IMR-90 (cell line): Measurements from ENCODE around the gene EFNB2. TPM values are rescaled to one million over a fixed set of nuclear protein-coding genes. Genes with fewer than 3 reads are reported as not detected.

ENCODE experiments used
- ATAC-seq: fragments of 200-7000 bp; cut with Tn5 transposase; 2 replicates; pipeline ENCODE4 v1.9.1; 2020; ENCODE audit warnings: low read depth, mild to moderate bottlenecking, moderate library complexity
- BruUV-seq: library from RNA; stranded (reverse); fragments of 400-500 nt; replicated peaks from 2 replicates; lab custom pipeline; 2021; lab: Mats Ljungman, UMichigan
- CTCF ChIA-PET: fragments of 300-600 bp; formaldehyde crosslinking; extraction: SDS; loops from one replicate; lab custom pipeline; 2021; ENCODE audit warnings: antibody characterized with exemption; lab: Yijun Ruan, JAX
- POLR2A ChIA-PET: fragments of 300-600 bp; sonication (Branson Sonifier 250); formaldehyde crosslinking; loops from one replicate; lab custom pipeline; 2022; ENCODE audit warnings: antibody characterized with exemption; ENCODE audit not compliant: unreplicated experiment; lab: Charles Lee
- DNase-seq: peaks from one replicate; pipeline ENCODE4 v3.0.0; 2013
- H2AFZ ChIP-seq: replicated peaks from 2 replicates; pipeline ENCODE3; 2013; ENCODE audit warnings: low read length, mild to moderate bottlenecking; ENCODE audit not compliant: poor library complexity
- H2AK5ac ChIP-seq: 2 replicates; pipeline ENCODE4 v1.6.1; 2013; ENCODE audit warnings: low read depth, low read length, inconsistent platforms
- H2AK9ac ChIP-seq: replicated peaks from 2 replicates; pipeline ENCODE3; 2013; ENCODE audit warnings: mild to moderate bottlenecking, low read depth, low read length, moderate library complexity; ENCODE audit not compliant: poor library complexity
- H2BK120ac ChIP-seq: 2 replicates; pipeline ENCODE4 v1.6.1; 2013; ENCODE audit warnings: low read depth, low read length, inconsistent platforms
- H2BK15ac ChIP-seq: 3 replicates; pipeline ENCODE4 v1.6.1; 2013; ENCODE audit warnings: low read depth, low read length, inconsistent platforms
- H2BK20ac ChIP-seq: 2 replicates; pipeline ENCODE4 v1.6.1; 2013; ENCODE audit warnings: low read depth, mild to moderate bottlenecking, inconsistent platforms, low read length, moderate library complexity
- H2BK5ac ChIP-seq: 2 replicates; pipeline ENCODE4 v1.6.1; 2013; ENCODE audit warnings: mild to moderate bottlenecking, low read depth, low read length, inconsistent platforms; ENCODE audit not compliant: poor library complexity, severe bottlenecking
- H3K14ac ChIP-seq: replicated peaks from 2 replicates; pipeline ENCODE4 v1.6.1; 2013; ENCODE audit warnings: low read depth, low read length, inconsistent platforms
- H3K18ac ChIP-seq: 2 replicates; pipeline ENCODE4 v1.6.1; 2013; ENCODE audit warnings: low read depth, low read length, control low read depth
- H3K23ac ChIP-seq: 2 replicates; pipeline ENCODE4 v1.6.1; 2013; ENCODE audit warnings: low read depth, low read length, inconsistent platforms
- H3K27ac ChIP-seq: 2 replicates; pipeline ENCODE4 v1.5.1; 2013; ENCODE audit warnings: mild to moderate bottlenecking, control low read depth, low read length; ENCODE audit not compliant: insufficient read depth
- H3K27me3 ChIP-seq: 2 replicates; pipeline ENCODE4 v1.6.1; 2013; ENCODE audit warnings: low read length; ENCODE audit not compliant: control insufficient read depth, insufficient read depth
- H3K36me3 ChIP-seq: 2 replicates; pipeline ENCODE4 v1.6.1; 2013; ENCODE audit warnings: low read length, mixed read lengths; ENCODE audit not compliant: control insufficient read depth, insufficient read depth
- H3K4ac ChIP-seq: 2 replicates; pipeline ENCODE4 v1.6.1; 2013; ENCODE audit warnings: low read depth, low read length, inconsistent platforms
- H3K4me1 ChIP-seq: 2 replicates; pipeline ENCODE4 v1.6.1; 2013; ENCODE audit warnings: low read length, mixed read lengths; ENCODE audit not compliant: control insufficient read depth, insufficient read depth
- H3K4me2 ChIP-seq: 2 replicates; pipeline ENCODE4 v1.6.1; 2013; ENCODE audit warnings: low read depth, mild to moderate bottlenecking, control low read depth, low read length, moderate library complexity
- H3K4me3 ChIP-seq: 2 replicates; pipeline ENCODE4 v1.5.1; 2013; ENCODE audit warnings: low read depth, mild to moderate bottlenecking, control low read depth, low read length, moderate library complexity; ENCODE audit not compliant: insufficient read depth
- H3K56ac ChIP-seq: 2 replicates; pipeline ENCODE4 v1.6.1; 2013; ENCODE audit warnings: low read length, inconsistent platforms; ENCODE audit not compliant: insufficient read depth; ENCODE audit errors: extremely low read depth
- H3K79me1 ChIP-seq, 2 experiments: 2 replicates each; pipeline ENCODE4 v1.6.1; 2013; ENCODE audit warnings: low read length in 2 of 2, inconsistent platforms in 1 of 2, low read depth in 1 of 2
- H3K9ac ChIP-seq: 2 replicates; pipeline ENCODE4 v1.6.1; 2013; ENCODE audit warnings: low read depth, low read length, control low read depth
- H3K9me1 ChIP-seq: 2 replicates; pipeline ENCODE4 v1.6.1; 2013; ENCODE audit warnings: low read length, inconsistent platforms; ENCODE audit not compliant: insufficient read depth
- H3K9me3 ChIP-seq: 2 replicates; pipeline ENCODE4 v1.6.1; 2013; ENCODE audit warnings: low read length; ENCODE audit not compliant: control insufficient read depth, insufficient read depth
- H4K20me1 ChIP-seq: 2 replicates; pipeline ENCODE4 v1.6.1; 2013; ENCODE audit warnings: low read length, inconsistent platforms; ENCODE audit not compliant: insufficient read depth
- H4K5ac ChIP-seq: 2 replicates; pipeline ENCODE4 v1.6.1; 2013; ENCODE audit warnings: mild to moderate bottlenecking, low read depth, low read length, control low read depth
- H4K8ac ChIP-seq, 2 experiments: 2 replicates each; pipeline ENCODE4 v1.6.1; 2013; ENCODE audit warnings: low read depth in 2 of 2, low read length in 2 of 2, control low read depth in 1 of 2, inconsistent platforms in 1 of 2
- H4K91ac ChIP-seq: 2 replicates; pipeline ENCODE4 v1.6.1; 2013; ENCODE audit warnings: low read depth, low read length, inconsistent platforms; ENCODE audit not compliant: insufficient read depth
- BHLHE40 ChIP-seq: fragments of 150-350 bp; IDR thresholded peaks from 2 replicates; pipeline ENCODE4 v1.6.1; 2016; ENCODE audit warnings: mild to moderate bottlenecking, low read depth, low read length
- CEBPB ChIP-seq: IDR thresholded peaks from 2 replicates; pipeline ENCODE4 v1.6.1; 2012; ENCODE audit warnings: low read depth, low read length, improper control_type of control experiment
- FOS ChIP-seq: fragments of 150-350 bp; IDR thresholded peaks from 2 replicates; pipeline ENCODE4 v1.6.1; 2016; ENCODE audit warnings: low read depth, low read length
- MAZ ChIP-seq: IDR thresholded peaks from 2 replicates; pipeline ENCODE4 v1.6.1; 2012; ENCODE audit warnings: low read depth, mild to moderate bottlenecking, low read length, improper control_type of control experiment, moderate library complexity, borderline replicate concordance
- MXI1 ChIP-seq: IDR thresholded peaks from 2 replicates; pipeline ENCODE4 v1.6.1; 2012; ENCODE audit warnings: low read depth, mild to moderate bottlenecking, low read length, moderate library complexity, borderline replicate concordance
- NFE2L2 ChIP-seq: fragments of 150-350 bp; IDR thresholded peaks from 2 replicates; pipeline ENCODE4 v1.6.1; 2016; ENCODE audit warnings: low read depth, mild to moderate bottlenecking, low read length
- POLR2A ChIP-seq: IDR thresholded peaks from 2 replicates; pipeline ENCODE4 v1.6.1; 2012; ENCODE audit warnings: mild to moderate bottlenecking, low read depth, low read length
- RAD21 ChIP-seq: IDR thresholded peaks from 2 replicates; pipeline ENCODE4 v1.6.1; 2012; ENCODE audit warnings: low read length, improper control_type of control experiment
- RCOR1 ChIP-seq: IDR thresholded peaks from 2 replicates; pipeline ENCODE4 v1.6.1; 2012; ENCODE audit warnings: mild to moderate bottlenecking, low read length, improper control_type of control experiment; ENCODE audit not compliant: insufficient replicate concordance
- RFX5 ChIP-seq: IDR thresholded peaks from 2 replicates; pipeline ENCODE4 v1.8.0; 2012; ENCODE audit warnings: low read depth, mild to moderate bottlenecking, low read length, moderate library complexity
- SMC3 ChIP-seq: fragments of 150-350 bp; IDR thresholded peaks from 2 replicates; pipeline ENCODE4 v1.6.1; 2016; ENCODE audit warnings: low read depth, mild to moderate bottlenecking, antibody characterized with exemption, low read length, moderate library complexity
- USF2 ChIP-seq: fragments of 150-350 bp; IDR thresholded peaks from 2 replicates; pipeline ENCODE4 v1.6.1; 2017; ENCODE audit warnings: mild to moderate bottlenecking, antibody characterized with exemption, low read length, low read depth
- WGBS, 2 experiments: methylation state at CpG; one replicate each; pipeline versions ENCODE4 v1.1.5 to v1.1.7; 2013; ENCODE audit warnings: missing lambda C conversion rate in 2 of 2; ENCODE audit not compliant: insufficient read length in 1 of 2; ENCODE audit errors: extremely low coverage in 2 of 2; 5-methylcytosine and 5-hydroxymethylcytosine counted together
- dilution Hi-C: fragments of 300-500 bp; cut with HindIII; formaldehyde crosslinking; loops from one replicate; pipeline ENCODE4 v1.14.3; 2018; ENCODE audit warnings: low sequenced_read_pairs; ENCODE audit not compliant: unreplicated experiment
- in situ Hi-C: fragments of 300-500 bp; cut with MboI; formaldehyde crosslinking; loops from 3 replicates; pipeline ENCODE4 v1.14.3; 2019; ENCODE audit warnings: low sequenced_read_pairs, inconsistent platforms, mixed read lengths
- intact Hi-C: fragments of 100-400 bp; cut with micrococcal nuclease; formaldehyde crosslinking; loops from 2 replicates; pipeline ENCODE4 v1.10.0; 2022
- polyA plus RNA-seq, 3 experiments: library from polyadenylated mRNA; depleted of rRNA; stranded (reverse); fragments of >200 nt; gene quantifications; 2 replicates each; pipeline ENCODE4 v1.2.3, GENCODE V29; 2012; ENCODE audit warnings: low replicate concordance in 1 of 3
- total RNA-seq: library from RNA; depleted of rRNA; stranded (reverse); fragments of >200 nt; gene quantifications from 2 replicates; pipeline ENCODE4 v1.2.3, GENCODE V29; 2012
- TF ChIP-seq, protein P1 (sequence below): fragments of 150-350 bp; IDR thresholded peaks from 2 replicates; pipeline ENCODE4 v1.6.1; 2016; ENCODE audit warnings: low read depth, mild to moderate bottlenecking, low read length, moderate library complexity, borderline replicate concordance

The EFNB2 gene
- total and polyA plus RNA-seq, 2 of the 4 experiments (the other 2 are of a cell fraction), result 5.4 to 6.0 TPM

GRCh38 chr13:106560821-106561220 lies 25.4 kb upstream of the EFNB2 start:
- WGBS, 2 experiments, result no CpG with 5 or more reads among the region's 1 CpG
- peaks cover 2 to 42% of the 10 kb centered on the region in 2 experiments; a peak in 3 of 4 replicates for H3K79me1 ChIP-seq
- H4K91ac ChIP-seq, result no peak overlapping the region
- no peak overlapping the region for H2BK15ac ChIP-seq
- no peak overlapping the region for H3K14ac ChIP-seq
- no peaks in the 10 kb centered on the region for H3K27me3 ChIP-seq
- no peak overlapping the region for H2BK120ac ChIP-seq
- H2BK20ac ChIP-seq, result no peak overlapping the region
- intact Hi-C loops, result no loop called here
- dilution Hi-C loops, result no loop called here
- no TSS peak for BruUV-seq
- H3K36me3 ChIP-seq, result peaks cover 12% of the 10 kb centered on the region
- no peak overlapping the region for H3K23ac ChIP-seq
- H2AFZ ChIP-seq, result no peak overlapping the region
- no peak overlapping the region for H2BK5ac ChIP-seq
- no peak overlapping the region for H4K5ac ChIP-seq
- ATAC-seq (no peak), DNase-seq (no peak)
- peaks cover 79% of the 10 kb centered on the region for H4K20me1 ChIP-seq
- no peak overlapping the region for H3K9ac ChIP-seq
- H3K9me3 ChIP-seq, result no peaks in the 10 kb centered on the region
- H3K18ac ChIP-seq, result no peak overlapping the region
- no peak overlapping the region for H3K56ac ChIP-seq
- no peak overlapping the region for H3K27ac ChIP-seq
- H2AK9ac ChIP-seq, result no peak overlapping the region
- H4K8ac ChIP-seq, result no peak overlapping the region
- POLR2A ChIA-PET, result no interaction called here
- H3K4me1 ChIP-seq, result peaks cover 21% of the 10 kb centered on the region
- no peak overlapping the region for H3K4me2 ChIP-seq
- in situ Hi-C loops, result no loop called here
- CTCF ChIA-PET, result interaction anchor here (0.6 kb wide), 1 partner anchor 9 kb away, joined by 3 read pairs; no protein-coding TSS in a partner anchor
- H2AK5ac ChIP-seq, result no peak overlapping the region
- H3K9me1 ChIP-seq, result peaks cover 17% of the 10 kb centered on the region
- H3K4me3 ChIP-seq, result no peak overlapping the region
- H3K4ac ChIP-seq, result no peak overlapping the region
- TF ChIP-seq RCOR1 (no peak), MAZ (no peak), SMC3 (no peak), CEBPB (no peak), MXI1 (no peak), USF2 (no peak), FOS (no peak), NFE2L2 (no peak), POLR2A (no peak), RAD21 (no peak), BHLHE40 (no peak), RFX5 (no peak)
- TF ChIP-seq, protein P1, sequence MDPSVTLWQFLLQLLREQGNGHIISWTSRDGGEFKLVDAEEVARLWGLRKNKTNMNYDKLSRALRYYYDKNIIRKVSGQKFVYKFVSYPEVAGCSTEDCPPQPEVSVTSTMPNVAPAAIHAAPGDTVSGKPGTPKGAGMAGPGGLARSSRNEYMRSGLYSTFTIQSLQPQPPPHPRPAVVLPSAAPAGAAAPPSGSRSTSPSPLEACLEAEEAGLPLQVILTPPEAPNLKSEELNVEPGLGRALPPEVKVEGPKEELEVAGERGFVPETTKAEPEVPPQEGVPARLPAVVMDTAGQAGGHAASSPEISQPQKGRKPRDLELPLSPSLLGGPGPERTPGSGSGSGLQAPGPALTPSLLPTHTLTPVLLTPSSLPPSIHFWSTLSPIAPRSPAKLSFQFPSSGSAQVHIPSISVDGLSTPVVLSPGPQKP, result no peak
